ENCODE results near the gene POLDIP3. TPM values are rescaled to one million over a fixed set of nuclear protein-coding genes. Genes with fewer than 3 reads are reported as not detected.

The POLDIP3 gene
- total RNA-seq, 6 experiments from 2014 or later, result 54.2 to 63.7 (median 58.1) TPM

DNA sequence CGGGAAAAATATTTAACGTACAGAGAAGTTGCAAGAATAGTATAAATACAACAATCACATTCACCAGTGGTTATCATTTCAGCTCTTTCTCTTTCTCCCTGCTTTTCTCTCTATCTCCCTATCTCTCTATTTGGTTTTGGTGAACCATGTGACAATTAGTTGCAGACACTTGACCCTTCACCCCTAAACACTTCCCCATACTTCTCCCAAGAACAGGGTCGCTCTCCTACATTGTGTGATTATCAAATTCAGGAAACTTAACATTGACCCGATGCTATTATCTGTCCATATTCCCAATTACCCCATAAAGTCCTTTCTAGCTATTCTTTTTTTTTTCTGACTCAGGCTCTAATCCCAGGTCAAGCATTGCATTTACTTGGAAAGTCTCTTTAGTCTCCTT, 39.3 kb upstream of the POLDIP3 start:
- DNase-seq, result no peak
- H3K36me3 Mint-ChIP-seq (ENCODE audit: low read depth), result no peaks in the 10 kb centered on the region
- H3K9me3 Mint-ChIP-seq, result no peaks in the 10 kb centered on the region
- no peak overlapping the region for H3K27ac Mint-ChIP-seq
- no peak overlapping the region for H3K4me3 Mint-ChIP-seq
- H3K27me3 Mint-ChIP-seq (ENCODE audit: insufficient read depth), result 0 out of 2 replicates have a peak, but pooled peaks cover 2% of the 10 kb centered on the region
- peaks cover 8% of the 10 kb centered on the region for H3K4me1 Mint-ChIP-seq (ENCODE audit: low read depth)
- TF ChIP-seq, protein P1, sequence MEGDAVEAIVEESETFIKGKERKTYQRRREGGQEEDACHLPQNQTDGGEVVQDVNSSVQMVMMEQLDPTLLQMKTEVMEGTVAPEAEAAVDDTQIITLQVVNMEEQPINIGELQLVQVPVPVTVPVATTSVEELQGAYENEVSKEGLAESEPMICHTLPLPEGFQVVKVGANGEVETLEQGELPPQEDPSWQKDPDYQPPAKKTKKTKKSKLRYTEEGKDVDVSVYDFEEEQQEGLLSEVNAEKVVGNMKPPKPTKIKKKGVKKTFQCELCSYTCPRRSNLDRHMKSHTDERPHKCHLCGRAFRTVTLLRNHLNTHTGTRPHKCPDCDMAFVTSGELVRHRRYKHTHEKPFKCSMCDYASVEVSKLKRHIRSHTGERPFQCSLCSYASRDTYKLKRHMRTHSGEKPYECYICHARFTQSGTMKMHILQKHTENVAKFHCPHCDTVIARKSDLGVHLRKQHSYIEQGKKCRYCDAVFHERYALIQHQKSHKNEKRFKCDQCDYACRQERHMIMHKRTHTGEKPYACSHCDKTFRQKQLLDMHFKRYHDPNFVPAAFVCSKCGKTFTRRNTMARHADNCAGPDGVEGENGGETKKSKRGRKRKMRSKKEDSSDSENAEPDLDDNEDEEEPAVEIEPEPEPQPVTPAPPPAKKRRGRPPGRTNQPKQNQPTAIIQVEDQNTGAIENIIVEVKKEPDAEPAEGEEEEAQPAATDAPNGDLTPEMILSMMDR (IDR thresholded peaks at IDR 0.05), result no peak

DNA sequence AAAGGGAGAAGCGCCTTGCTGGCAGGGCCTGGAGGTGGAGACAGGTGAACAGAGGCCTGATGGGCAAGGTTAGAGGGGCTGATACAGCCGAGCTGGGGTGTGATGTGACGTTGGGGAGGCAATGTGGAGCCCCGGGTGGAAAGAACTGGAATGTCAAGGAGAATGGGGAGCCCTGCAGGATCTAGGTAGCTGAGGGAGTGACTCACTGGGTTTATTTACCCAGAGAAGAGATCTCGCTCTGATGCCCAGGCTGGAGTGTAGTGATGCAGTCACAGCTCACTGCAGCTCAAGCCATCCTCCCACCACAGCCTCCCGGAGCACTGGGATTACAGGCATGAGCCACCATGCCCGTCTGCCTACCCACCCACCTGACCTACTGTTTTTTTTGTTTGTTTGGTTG, 36.5 kb upstream of the POLDIP3 start:
- Mint-ChIP-seq H3K27me3 (ENCODE audit: insufficient read depth) (peaks cover 4% of the 10 kb centered on the region; the same call in 1 of the 2 replicates), H3K4me3 (peak overlapping the region; percentile 10; the same call in 1 of the 2 replicates), H3K27ac (peak overlapping the region; percentile 59), H3K9me3 (no peaks in the 10 kb centered on the region), H3K4me1 (ENCODE audit: low read depth) (peaks cover 28% of the 10 kb centered on the region), H3K36me3 (ENCODE audit: low read depth) (peaks cover 4% of the 10 kb centered on the region; the same call in 1 of the 2 replicates)
- DNase-seq, result peak; percentile 49
- TF ChIP-seq, protein P1 (IDR thresholded peaks at IDR 0.05), result no peak

DNA sequence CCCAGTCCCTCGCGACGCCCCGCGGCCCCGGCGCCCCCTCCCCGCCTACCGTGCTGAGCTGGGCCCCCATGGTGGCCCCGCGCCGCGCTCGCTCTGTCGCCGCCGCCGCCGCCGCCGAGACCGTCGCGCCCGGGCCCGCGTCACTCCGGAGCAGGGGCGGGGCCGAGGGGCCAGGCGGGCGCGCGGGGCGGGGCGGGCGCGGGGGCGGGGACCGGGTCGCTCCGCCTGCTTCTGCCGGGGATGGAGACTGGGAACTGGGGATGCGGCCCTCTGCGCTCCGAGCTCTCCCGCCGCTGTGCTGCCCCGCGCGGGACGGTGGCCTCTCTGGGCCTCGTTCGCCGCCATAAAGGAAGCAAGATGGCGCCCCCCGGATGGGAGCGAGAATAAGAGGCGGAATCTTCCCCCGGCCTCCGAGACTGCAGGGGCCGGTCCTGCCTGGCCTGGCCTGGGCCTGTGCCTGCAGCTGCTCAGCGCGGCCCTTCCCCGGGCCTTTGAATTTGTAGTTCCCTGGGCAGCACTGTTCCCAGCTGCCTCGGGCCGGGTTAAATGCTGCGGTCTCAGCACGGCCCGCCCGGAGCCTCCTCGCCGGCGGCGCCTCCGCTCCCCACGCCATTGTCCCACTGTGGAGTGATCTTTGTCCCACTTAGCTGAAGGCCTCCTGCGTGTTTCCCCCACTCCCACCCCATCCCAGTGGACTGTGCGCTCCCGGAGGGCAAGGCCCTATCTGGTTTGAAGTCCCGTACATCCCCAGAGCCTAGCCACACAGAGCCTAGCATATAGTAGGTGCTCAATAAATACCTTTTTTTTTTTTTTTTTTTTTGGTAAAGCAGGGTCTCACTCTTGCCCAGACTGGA, 34.8 kb upstream of the POLDIP3 start, which contains the start of gene CYB5R3:
CYB5R3 (minus strand) TSS at position 147 of the 854 bp plus-strand sequence; CDS start at position 70, 77 bp downstream.
- Mint-ChIP-seq H3K27me3 (ENCODE audit: insufficient read depth) (peaks cover 4% of the 10 kb centered on the region; the same call in 1 of the 2 replicates), H3K27ac (peak within 1 kb of the TSS; percentile 99), H3K36me3 (ENCODE audit: low read depth) (peaks cover 5% of the 10 kb centered on the region; the same call in 1 of the 2 replicates), H3K4me1 (ENCODE audit: low read depth) (peaks cover 44% of the 10 kb centered on the region), H3K9me3 (no peaks in the 10 kb centered on the region), H3K4me3 (peak within 1 kb of the TSS; percentile 100)
- DNase-seq, result peak; percentile 79
- TF ChIP-seq, protein P1 (IDR thresholded peaks at IDR 0.05), result peak; percentile 31; the same call in 1 of the 2 replicates

DNA sequence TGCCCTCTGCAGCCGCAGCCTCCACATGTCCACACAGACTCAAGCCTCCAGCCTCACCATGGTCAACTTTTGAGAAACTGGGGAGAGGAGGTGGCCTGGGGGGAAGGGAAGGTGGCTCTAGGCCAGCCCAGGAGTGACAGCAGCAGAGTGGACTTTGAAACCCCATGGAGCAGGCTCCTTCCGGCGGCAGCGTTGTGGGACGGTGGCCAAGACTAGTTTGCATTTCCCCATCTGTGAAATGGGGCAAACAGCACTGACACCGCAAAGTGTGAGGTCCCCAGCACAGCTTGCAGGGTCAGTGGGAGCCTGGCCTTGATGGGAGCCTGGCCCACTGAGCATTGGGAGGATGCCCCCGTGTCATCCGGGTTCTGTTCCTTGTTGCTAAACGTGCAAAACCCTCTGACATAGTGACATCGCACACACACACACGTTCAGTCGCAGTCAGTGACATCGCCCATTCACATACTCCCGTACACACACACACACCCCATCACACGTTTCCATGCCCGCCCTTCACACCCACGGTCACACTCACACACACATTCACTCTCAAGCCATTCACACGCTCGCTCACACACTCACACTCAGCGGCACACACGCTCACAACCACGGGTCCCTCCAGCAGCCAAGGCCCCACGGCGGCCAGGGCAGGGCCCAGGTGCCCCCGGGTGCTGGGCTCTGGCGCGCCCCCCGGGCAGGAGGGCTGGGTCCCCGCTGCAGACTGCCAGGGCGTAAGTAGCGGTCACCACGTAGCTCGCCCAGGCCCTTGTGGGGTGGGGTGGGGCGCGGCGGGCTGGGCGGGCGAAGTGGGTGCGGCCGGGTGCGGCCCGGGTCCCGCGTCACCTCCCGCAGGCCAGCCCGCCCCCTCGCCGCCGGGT, 33.9 kb upstream of the POLDIP3 start:
- H3K36me3 Mint-ChIP-seq (ENCODE audit: low read depth), result peaks cover 10% of the 10 kb centered on the region; the same call in 1 of the 2 replicates
- H3K9me3 Mint-ChIP-seq, result no peaks in the 10 kb centered on the region
- TF ChIP-seq, protein P1 (IDR thresholded peaks at IDR 0.05), result no peak
- no peak for DNase-seq
- peak overlapping the region; percentile 99 for H3K27ac Mint-ChIP-seq
- peaks cover 4% of the 10 kb centered on the region for H3K27me3 Mint-ChIP-seq (ENCODE audit: insufficient read depth)
- peak overlapping the region; percentile 100 for H3K4me3 Mint-ChIP-seq
- peaks cover 50% of the 10 kb centered on the region for H3K4me1 Mint-ChIP-seq (ENCODE audit: low read depth)

DNA sequence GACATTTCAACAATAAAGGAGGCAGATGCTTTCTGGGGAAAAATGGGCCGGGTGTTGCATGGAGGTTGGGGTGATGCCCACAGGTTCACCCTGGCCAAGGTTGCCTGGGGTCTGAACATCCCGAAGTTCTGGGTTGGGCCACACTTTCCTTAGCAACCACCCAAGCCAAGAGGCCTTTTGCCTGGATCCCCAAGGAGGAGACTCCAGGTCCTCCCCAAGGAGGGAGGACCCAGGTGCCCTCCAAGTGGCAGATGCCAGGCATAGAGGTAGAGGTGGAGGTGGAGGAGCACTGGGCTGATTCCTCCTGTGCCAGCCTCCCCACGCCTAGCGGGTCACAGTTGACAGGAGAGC, 33.3 kb upstream of the POLDIP3 start:
- Mint-ChIP-seq H3K36me3 (ENCODE audit: low read depth) (peaks cover 10% of the 10 kb centered on the region; the same call in 1 of the 2 replicates), H3K4me1 (ENCODE audit: low read depth) (peaks cover 50% of the 10 kb centered on the region), H3K4me3 (peak overlapping the region; percentile 100), H3K27ac (peak overlapping the region; percentile 99), H3K27me3 (ENCODE audit: insufficient read depth) (peaks cover 3% of the 10 kb centered on the region), H3K9me3 (no peaks in the 10 kb centered on the region)
- TF ChIP-seq, protein P1 (IDR thresholded peaks at IDR 0.05), result no peak
- no peak for DNase-seq

All from HFFc6 (cell line).